ENCODE data around the gene POLN.

DNA sequence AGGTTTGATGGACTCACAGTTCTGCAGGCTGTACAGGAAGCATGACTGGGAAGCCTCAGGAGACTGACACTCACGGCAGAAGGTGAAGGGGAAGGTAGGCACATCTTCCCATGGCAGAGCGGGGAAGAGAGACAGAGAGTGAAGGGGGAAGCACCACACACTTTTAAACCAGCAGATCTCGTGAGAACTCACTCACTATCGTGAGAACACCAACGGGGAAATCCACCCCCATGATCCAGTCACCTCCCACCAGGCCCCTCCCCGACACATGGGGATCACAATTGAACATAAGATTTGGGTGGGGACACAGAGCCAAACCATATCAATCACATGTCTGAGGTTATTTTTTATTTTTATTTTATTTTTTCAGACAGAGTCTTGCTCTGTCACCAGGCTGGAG, 187.7 kb downstream of the POLN start:
- TF ChIP-seq, protein P1, sequence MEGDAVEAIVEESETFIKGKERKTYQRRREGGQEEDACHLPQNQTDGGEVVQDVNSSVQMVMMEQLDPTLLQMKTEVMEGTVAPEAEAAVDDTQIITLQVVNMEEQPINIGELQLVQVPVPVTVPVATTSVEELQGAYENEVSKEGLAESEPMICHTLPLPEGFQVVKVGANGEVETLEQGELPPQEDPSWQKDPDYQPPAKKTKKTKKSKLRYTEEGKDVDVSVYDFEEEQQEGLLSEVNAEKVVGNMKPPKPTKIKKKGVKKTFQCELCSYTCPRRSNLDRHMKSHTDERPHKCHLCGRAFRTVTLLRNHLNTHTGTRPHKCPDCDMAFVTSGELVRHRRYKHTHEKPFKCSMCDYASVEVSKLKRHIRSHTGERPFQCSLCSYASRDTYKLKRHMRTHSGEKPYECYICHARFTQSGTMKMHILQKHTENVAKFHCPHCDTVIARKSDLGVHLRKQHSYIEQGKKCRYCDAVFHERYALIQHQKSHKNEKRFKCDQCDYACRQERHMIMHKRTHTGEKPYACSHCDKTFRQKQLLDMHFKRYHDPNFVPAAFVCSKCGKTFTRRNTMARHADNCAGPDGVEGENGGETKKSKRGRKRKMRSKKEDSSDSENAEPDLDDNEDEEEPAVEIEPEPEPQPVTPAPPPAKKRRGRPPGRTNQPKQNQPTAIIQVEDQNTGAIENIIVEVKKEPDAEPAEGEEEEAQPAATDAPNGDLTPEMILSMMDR (IDR thresholded peaks at IDR 0.05; ENCODE audit: low read depth, low read length) = no peak
- no peak for TF ChIP-seq POLR2A (IDR thresholded peaks at IDR 0.05; ENCODE audit: extremely low read depth, insufficient read length)
- TF ChIP-seq, protein P2, sequence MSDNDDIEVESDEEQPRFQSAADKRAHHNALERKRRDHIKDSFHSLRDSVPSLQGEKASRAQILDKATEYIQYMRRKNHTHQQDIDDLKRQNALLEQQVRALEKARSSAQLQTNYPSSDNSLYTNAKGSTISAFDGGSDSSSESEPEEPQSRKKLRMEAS (IDR thresholded peaks at IDR 0.05; ENCODE audit: low read depth, low read length) = no peak
